Keratinocyte (primary cell): ENCODE results near the gene RNF212.

Source experiments
- EZH2 ChIP-seq: IDR thresholded peaks from one replicate; pipeline ENCODE4 v1.6.1; 2012; ENCODE audit warnings: inconsistent platforms, mild to moderate bottlenecking, low read length, moderate library complexity
- TF ChIP-seq, protein P1 (sequence below), 3 experiments: IDR thresholded peaks in 1 of 3; conservative IDR thresholded peaks in 1 of 3; optimal IDR thresholded peaks in 1 of 3; 2 replicates in 2 of 3; 3 replicates in 1 of 3; pipeline versions ENCODE3 to v1.5.1; 2011; ENCODE audit warnings: low read length in 3 of 3, mild to moderate bottlenecking in 3 of 3, moderate library complexity in 2 of 3, control low read depth in 1 of 3, inconsistent platforms in 1 of 3; ENCODE audit not compliant: insufficient read depth in 2 of 3; ENCODE audit errors: extremely low read depth in 1 of 3

DNA sequence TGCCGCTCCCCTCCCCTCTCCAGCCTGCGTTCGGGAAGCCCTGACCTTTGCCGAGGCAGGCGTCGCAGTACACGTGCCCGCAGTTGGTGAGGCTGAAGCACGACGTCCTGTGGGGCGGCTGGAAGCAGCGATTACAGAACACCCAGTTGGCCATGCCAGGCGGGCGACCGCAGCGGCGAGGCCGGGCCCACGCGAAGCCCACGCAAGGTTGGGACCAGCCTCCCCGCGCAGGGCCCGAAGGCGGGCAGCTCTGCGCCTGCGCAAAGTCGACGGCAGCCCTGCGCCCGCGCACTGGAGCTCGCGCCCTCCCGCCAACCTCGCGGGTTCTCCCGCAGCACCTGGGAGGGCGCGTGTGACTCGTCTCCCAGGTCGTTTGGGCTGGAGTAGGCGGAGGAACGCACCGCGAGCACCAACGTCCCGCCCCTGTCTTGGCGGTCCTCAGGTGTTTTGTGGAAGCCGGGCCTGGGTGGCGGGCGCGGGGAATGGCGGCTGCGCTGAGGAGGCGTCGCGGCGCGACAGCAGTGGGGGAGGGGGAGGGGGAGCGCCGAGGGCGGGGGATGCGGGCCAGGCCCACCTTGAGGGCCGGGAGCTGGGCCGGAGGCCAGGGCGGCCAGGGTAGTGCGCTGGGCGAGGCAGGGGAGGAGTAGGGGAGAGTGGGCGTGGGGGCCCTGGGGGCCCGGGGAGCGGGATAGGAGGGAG lies at the start of gene RNF212:
- TF ChIP-seq, protein P1, sequence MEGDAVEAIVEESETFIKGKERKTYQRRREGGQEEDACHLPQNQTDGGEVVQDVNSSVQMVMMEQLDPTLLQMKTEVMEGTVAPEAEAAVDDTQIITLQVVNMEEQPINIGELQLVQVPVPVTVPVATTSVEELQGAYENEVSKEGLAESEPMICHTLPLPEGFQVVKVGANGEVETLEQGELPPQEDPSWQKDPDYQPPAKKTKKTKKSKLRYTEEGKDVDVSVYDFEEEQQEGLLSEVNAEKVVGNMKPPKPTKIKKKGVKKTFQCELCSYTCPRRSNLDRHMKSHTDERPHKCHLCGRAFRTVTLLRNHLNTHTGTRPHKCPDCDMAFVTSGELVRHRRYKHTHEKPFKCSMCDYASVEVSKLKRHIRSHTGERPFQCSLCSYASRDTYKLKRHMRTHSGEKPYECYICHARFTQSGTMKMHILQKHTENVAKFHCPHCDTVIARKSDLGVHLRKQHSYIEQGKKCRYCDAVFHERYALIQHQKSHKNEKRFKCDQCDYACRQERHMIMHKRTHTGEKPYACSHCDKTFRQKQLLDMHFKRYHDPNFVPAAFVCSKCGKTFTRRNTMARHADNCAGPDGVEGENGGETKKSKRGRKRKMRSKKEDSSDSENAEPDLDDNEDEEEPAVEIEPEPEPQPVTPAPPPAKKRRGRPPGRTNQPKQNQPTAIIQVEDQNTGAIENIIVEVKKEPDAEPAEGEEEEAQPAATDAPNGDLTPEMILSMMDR (optimal IDR thresholded peaks at IDR 0.05 in 1 of 3, IDR thresholded peaks at IDR 0.05 in 1 of 3, conservative IDR thresholded peaks at IDR 0.05 in 1 of 3; ENCODE audit: extremely low read depth in 1 of 3, insufficient read depth in 2 of 3, low read length in 3 of 3), result no peak
- TF ChIP-seq EZH2, result no peak
